SK-N-SH treated with all-trans-retinoic acid at 6 μM for 48 hours (cell line): ENCODE data around the gene SPAG9.

Experiments
- ATAC-seq: fragments of 200-7000 bp; cut with Tn5 transposase; 3 replicates; pipeline ENCODE4 v1.9.1; 2020; ENCODE audit warnings: mild to moderate bottlenecking, moderate library complexity
- ARNTL ChIP-seq: fragments of 450-650 bp; formaldehyde crosslinking; IDR thresholded peaks from 2 replicates; pipeline ENCODE4 v1.5.0; 2020; ENCODE audit warnings: low read depth, mild to moderate bottlenecking, moderate library complexity, borderline replicate concordance
- BACH2 ChIP-seq: fragments of 250-450 bp; sonication (Bioruptor Pico); IDR thresholded peaks from 2 replicates; pipeline ENCODE4 v1.9.0; 2021; ENCODE audit warnings: mild to moderate bottlenecking, borderline replicate concordance
- CREB5 ChIP-seq: fragments of 250-450 bp; sonication (Bioruptor Pico); IDR thresholded peaks from 2 replicates; pipeline ENCODE4 v1.5.1; 2020; ENCODE audit warnings: low read depth, mild to moderate bottlenecking, moderate library complexity
- CSDC2 ChIP-seq: fragments of 250-450 bp; sonication (Bioruptor Pico); IDR thresholded peaks from 2 replicates; pipeline ENCODE4 v1.5.0; 2020; ENCODE audit warnings: mild to moderate bottlenecking, moderate library complexity
- CSRNP3 ChIP-seq: fragments of 250-450 bp; sonication (Bioruptor Pico); IDR thresholded peaks from 2 replicates; pipeline ENCODE4 v1.5.1; 2021; ENCODE audit warnings: mild to moderate bottlenecking, moderate library complexity
- ESRRG ChIP-seq: fragments of 250-450 bp; sonication (Bioruptor Pico); IDR thresholded peaks from 2 replicates; pipeline ENCODE4 v1.6.1; 2021; ENCODE audit warnings: mild to moderate bottlenecking
- GLIS3 ChIP-seq: fragments of 250-450 bp; sonication (Bioruptor Pico); IDR thresholded peaks from 2 replicates; pipeline ENCODE4 v1.5.0; 2020; ENCODE audit warnings: mild to moderate bottlenecking, moderate library complexity
- ISL1 ChIP-seq: fragments of 250-450 bp; sonication (Bioruptor Pico); IDR thresholded peaks from 2 replicates; pipeline ENCODE4 v2.1.2; 2022; ENCODE audit warnings: mild to moderate bottlenecking, moderate library complexity
- PATZ1 ChIP-seq: fragments of 250-450 bp; sonication (Bioruptor Pico); IDR thresholded peaks from 2 replicates; pipeline ENCODE4 v1.8.0; 2020; ENCODE audit warnings: mild to moderate bottlenecking, moderate library complexity, borderline replicate concordance
- POU6F1 ChIP-seq: fragments of 250-450 bp; sonication (Bioruptor Pico); IDR thresholded peaks from 2 replicates; pipeline ENCODE4 v1.8.0; 2021; ENCODE audit warnings: low read depth, mild to moderate bottlenecking, moderate library complexity, borderline replicate concordance
- PPARA ChIP-seq: fragments of 250-450 bp; sonication (Bioruptor Pico); IDR thresholded peaks from 2 replicates; pipeline ENCODE4 v1.5.0; 2020; ENCODE audit warnings: mild to moderate bottlenecking, borderline replicate concordance
- RARB ChIP-seq: fragments of 250-450 bp; sonication (Bioruptor Pico); IDR thresholded peaks from 2 replicates; pipeline ENCODE4 v1.8.0; 2021; ENCODE audit warnings: mild to moderate bottlenecking, moderate library complexity
- SNAI2 ChIP-seq: fragments of 250-450 bp; sonication (Bioruptor Pico); IDR thresholded peaks from 2 replicates; pipeline ENCODE4 v1.5.0; 2020; ENCODE audit warnings: mild to moderate bottlenecking, moderate library complexity
- TOX ChIP-seq: fragments of 250-450 bp; sonication (Bioruptor Pico); IDR thresholded peaks from 2 replicates; pipeline ENCODE4 v1.8.0; 2021; ENCODE audit warnings: mild to moderate bottlenecking, moderate library complexity, borderline replicate concordance
- TSHZ2 ChIP-seq: fragments of 250-450 bp; sonication (Bioruptor Pico); IDR thresholded peaks from 2 replicates; pipeline ENCODE4 v1.5.0; 2020; ENCODE audit warnings: mild to moderate bottlenecking, moderate library complexity
- ZC3H10 ChIP-seq: fragments of 250-450 bp; sonication (Bioruptor Pico); IDR thresholded peaks from 2 replicates; pipeline ENCODE4 v1.5.1; 2021; ENCODE audit warnings: mild to moderate bottlenecking, moderate library complexity
- ZFP3 ChIP-seq: fragments of 250-450 bp; sonication (Bioruptor Pico); IDR thresholded peaks from 2 replicates; pipeline ENCODE4 v1.5.0; 2020; ENCODE audit warnings: mild to moderate bottlenecking, moderate library complexity
- ZFP30 ChIP-seq: fragments of 450-650 bp; formaldehyde crosslinking; IDR thresholded peaks from 2 replicates; pipeline ENCODE4 v1.5.0; 2022; ENCODE audit warnings: mild to moderate bottlenecking, moderate library complexity
- ZNF565 ChIP-seq: fragments of 450-650 bp; formaldehyde crosslinking; conservative IDR thresholded peaks from 2 replicates; pipeline ENCODE4 v1.5.0; 2020; ENCODE audit warnings: low read depth, mild to moderate bottlenecking, moderate library complexity
- ZNF70 ChIP-seq: fragments of 450-650 bp; formaldehyde crosslinking; IDR thresholded peaks from 2 replicates; pipeline ENCODE4 v1.5.0; 2020; ENCODE audit warnings: mild to moderate bottlenecking, moderate library complexity
- ZNF8 ChIP-seq: fragments of 450-650 bp; formaldehyde crosslinking; IDR thresholded peaks from 2 replicates; pipeline ENCODE4 v1.5.0; 2020; ENCODE audit warnings: mild to moderate bottlenecking, moderate library complexity

Gene SPAG9

DNA sequence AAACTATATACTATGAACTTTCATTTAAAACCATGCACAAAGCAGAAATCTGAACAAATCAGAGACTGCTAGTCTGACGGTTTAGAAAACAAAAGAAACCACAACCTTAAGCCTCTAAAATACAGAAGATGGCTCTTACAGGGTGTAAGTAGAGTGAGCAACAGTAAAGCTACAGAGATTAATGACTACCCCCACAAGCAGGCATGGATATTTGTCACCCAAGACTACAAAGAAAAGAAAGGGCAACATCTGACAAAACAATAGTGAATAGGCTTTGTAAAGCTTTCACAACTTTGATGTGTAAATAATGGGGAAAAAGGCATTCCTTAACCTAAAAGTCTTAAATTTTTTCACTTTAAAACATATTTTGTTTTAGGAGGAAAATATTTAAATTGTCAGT lies 75.0 kb downstream of the SPAG9 start:
- TF ChIP-seq ZC3H10 (no peak), SNAI2 (CRISPR knock-in tag) (no peak), BACH2 (no peak), ESRRG (no peak), ZFP30 (CRISPR knock-in tag) (no peak)
- ATAC-seq = peak; percentile 26; the same call in 2 of the 3 replicates

DNA sequence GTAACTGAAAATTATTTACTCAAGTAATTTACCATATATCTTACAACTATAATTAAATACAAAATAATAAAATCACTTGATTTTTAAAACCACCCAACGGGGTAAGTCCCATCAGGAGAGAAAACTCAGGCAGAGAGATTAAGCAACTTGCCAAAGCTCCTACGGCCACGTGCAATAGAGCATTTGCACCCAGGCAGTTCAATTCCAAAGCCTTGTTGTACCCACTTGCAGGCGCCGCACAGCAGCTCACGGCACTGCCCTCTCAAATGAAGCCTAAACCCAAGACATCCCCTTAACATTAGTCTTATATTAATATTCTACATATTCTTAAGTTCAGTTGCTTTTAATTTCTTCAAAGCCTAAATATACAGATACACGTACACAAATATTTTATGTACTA lies 75.7 kb downstream of the SPAG9 start:
- no peak for ATAC-seq
- no peak for TF ChIP-seq ISL1
- no peak for TF ChIP-seq TSHZ2 (CRISPR knock-in tag)
- no peak for TF ChIP-seq ZFP3
- no peak for TF ChIP-seq CSRNP3 (CRISPR knock-in tag)
- no peak for TF ChIP-seq ZC3H10
- no peak for TF ChIP-seq BACH2
- TF ChIP-seq GLIS3 (CRISPR knock-in tag) = no peak
- no peak for TF ChIP-seq ZFP30 (CRISPR knock-in tag)
- no peak for TF ChIP-seq PPARA (CRISPR knock-in tag)
- TF ChIP-seq ESRRG = no peak
- TF ChIP-seq ZNF8 (CRISPR knock-in tag) = no peak
- TF ChIP-seq ARNTL = no peak
- no peak for TF ChIP-seq ZNF70
- no peak for TF ChIP-seq RARB (CRISPR knock-in tag)
- no peak for TF ChIP-seq ZNF565 (CRISPR knock-in tag)
- no peak for TF ChIP-seq CREB5 (CRISPR knock-in tag)
- TF ChIP-seq CSDC2 (CRISPR knock-in tag) = no peak
- no peak for TF ChIP-seq TOX (CRISPR knock-in tag)
- TF ChIP-seq, all 23 proteins: peak for 0

- TF ChIP-seq ZC3H10 (no peak), ZNF565 (CRISPR knock-in tag) (no peak), POU6F1 (CRISPR knock-in tag) (no peak), ZFP3 (no peak), CSDC2 (CRISPR knock-in tag) (no peak), PATZ1 (no peak), ZNF8 (CRISPR knock-in tag) (no peak)
- no peak; the same call in 2 of the 3 replicates for ATAC-seq
These were observed 84.6 kb downstream of the SPAG9 start for GRCh38 chr17:51036084-51036483.

DNA sequence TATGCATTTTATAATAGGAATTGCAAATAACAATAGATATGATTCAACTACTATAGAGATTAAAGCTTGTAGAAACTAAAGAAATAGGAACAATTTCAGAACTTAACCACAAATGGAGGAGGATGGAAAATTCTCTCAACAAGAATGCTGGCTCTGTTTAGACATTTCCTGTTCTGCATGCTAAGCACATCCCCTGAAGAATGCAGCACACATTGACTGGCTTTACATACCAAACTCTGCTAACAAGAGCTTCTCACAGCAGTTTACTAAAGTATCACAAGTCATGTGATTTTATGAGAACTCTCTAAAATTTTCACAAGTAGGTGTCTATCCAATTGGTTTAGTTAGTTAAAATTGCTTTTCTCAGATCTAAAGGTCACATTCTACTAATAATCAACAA lies 85.2 kb downstream of the SPAG9 start:
- peak; percentile 97 for ATAC-seq
- TF ChIP-seq ISL1 (no peak), POU6F1 (CRISPR knock-in tag) (no peak), ZFP30 (CRISPR knock-in tag) (no peak), CSRNP3 (CRISPR knock-in tag) (no peak), ZC3H10 (no peak), ZNF8 (CRISPR knock-in tag) (no peak), ARNTL (no peak), ZNF565 (CRISPR knock-in tag) (no peak), TOX (CRISPR knock-in tag) (no peak), ZNF70 (no peak), RARB (CRISPR knock-in tag) (no peak), CREB5 (CRISPR knock-in tag) (no peak), BACH2 (no peak)
